Measurements from ENCODE around the gene TMEM8B. TPM values are rescaled to one million over a fixed set of nuclear protein-coding genes. Genes with fewer than 3 reads are reported as not detected.

The TMEM8B gene
- total and polyA plus RNA-seq, 2 of the 8 experiments (the other 6 are each of a cell fraction or from before 2014, with no cell fraction given) = 7.5 to 10.4 TPM

GRCh38 chr9:35882263-35882848 lies 53.3 kb downstream of the TMEM8B start:
- H3K27me3 ChIP-seq (replicated peaks in 1 of 4; ENCODE audit: control insufficient read depth in 3 of 4, extremely low read depth in 1 of 4, insufficient read depth in 3 of 4, low read length in 3 of 4) = no peaks in the 10 kb centered on the region
- no peak overlapping the region for H3K4ac ChIP-seq (replicated peaks; ENCODE audit: insufficient read length, low read depth, low read length)
- no peak overlapping the region for H4K5ac ChIP-seq (ENCODE audit: insufficient read length, low read depth, low read length)
- H3K36me3 ChIP-seq (ENCODE audit: control insufficient read depth in 2 of 4, insufficient read depth in 4 of 4, low read length in 3 of 4) = no peaks in the 10 kb centered on the region
- H3K23ac ChIP-seq (ENCODE audit: insufficient read length) = no peak overlapping the region
- H2BK20ac ChIP-seq (ENCODE audit: low read length) = no peak overlapping the region
- H3K4me3 ChIP-seq (ENCODE audit: extremely low read depth in 1 of 4, insufficient read depth in 2 of 4, low read depth in 3 of 4, low read length in 4 of 4) = no peak overlapping the region
- no peak overlapping the region for H3K4me2 ChIP-seq (ENCODE audit: insufficient read depth in 1 of 2, low read depth in 2 of 2, low read length in 2 of 2)
- FAIRE-seq = peak; percentile 90
- no peaks in the 10 kb centered on the region; a peak in 2 of 7 replicates for H3K4me1 ChIP-seq (replicated peaks in 1 of 4; ENCODE audit: control insufficient read depth in 3 of 4, insufficient read depth in 4 of 4, low read length in 3 of 4)
- H3K14ac ChIP-seq (ENCODE audit: insufficient read length) = no peak overlapping the region
- no peak overlapping the region for H2BK120ac ChIP-seq (replicated peaks; ENCODE audit: low read depth, low read length)
- 14% methylated on average over 4 of the region's 4 CpGs; no CpG with 5 or more reads in 1 of the 2 experiments for WGBS, 2 experiments (ENCODE audit: extremely low coverage in 1 of 2, insufficient coverage in 1 of 2, insufficient read length in 1 of 2, insufficient replicate concordance in 2 of 2, low coverage in 1 of 2, low lambda C conversion rate in 2 of 2, missing lambda C conversion rate in 1 of 2)
- H3K9me3 ChIP-seq (ENCODE audit: insufficient read depth in 2 of 2, low read depth in 1 of 2, low read length in 1 of 2) = no peaks in the 10 kb centered on the region
- no peak overlapping the region for H4K8ac ChIP-seq (ENCODE audit: extremely low read depth, insufficient read depth, low read length)
- no peak overlapping the region for H3K56ac ChIP-seq (replicated peaks; ENCODE audit: insufficient read length, low read depth, low read length)
- H3K18ac ChIP-seq (ENCODE audit: extremely low read depth, low read length) = no peak overlapping the region
- no peak overlapping the region for H2BK5ac ChIP-seq (ENCODE audit: low read depth, low read length)
- H2AFZ ChIP-seq (ENCODE audit: low read length) = no peak overlapping the region
- no peaks in the 10 kb centered on the region for H3K79me2 ChIP-seq (ENCODE audit: control insufficient read depth in 1 of 2, insufficient read depth in 2 of 2, low read length in 2 of 2)
- H2AK5ac ChIP-seq (ENCODE audit: low read depth, low read length) = no peak overlapping the region
- no peak overlapping the region for H3K9ac ChIP-seq (replicated peaks in 1 of 4; ENCODE audit: extremely low read depth in 1 of 4, low read depth in 3 of 4, low read length in 3 of 4)
- H4K91ac ChIP-seq (replicated peaks; ENCODE audit: insufficient read length, low read length) = no peak overlapping the region
- H3K79me1 ChIP-seq (ENCODE audit: low read depth, low read length) = no peaks in the 10 kb centered on the region
- no peaks in the 10 kb centered on the region for H4K20me1 ChIP-seq (replicated peaks in 1 of 2; ENCODE audit: control insufficient read depth in 1 of 2, insufficient read depth in 2 of 2, low read length in 2 of 2)
- no peak overlapping the region for H3K27ac ChIP-seq (ENCODE audit: low read depth, low read length)
- no peaks in the 10 kb centered on the region for H3K23me2 ChIP-seq (ENCODE audit: low read depth, low read length)
- ChIA-PET POLR2A (ENCODE audit: partially characterized antibody) (interaction anchor here (0.9 to 1.4 kb wide), 3 partner anchors 53 to 92 kb away, joined by 3 to 4 read pairs (median 3); partner anchors contain the start of gene TMEM8B), CTCF (ENCODE audit: partially characterized antibody) (interaction anchor here (0.8 to 6.5 kb wide), 28 partner anchors 10 to 222 kb away, joined by 3 to 78 read pairs (median 6); partner anchors contain the start of genes FAM221B, HINT2, NPR2 and OR13J1)
- DNase-seq (ENCODE audit: low read depth in 1 of 2, low spot score in 2 of 2) = peak; percentile 46 to 91
- no peak overlapping the region for H2BK12ac ChIP-seq (ENCODE audit: low read depth, low read length)
- TF ChIP-seq CTCF (IDR thresholded peaks at IDR 0.05; ENCODE audit: control extremely low read depth in 1 of 3, insufficient read depth in 1 of 3, low read depth in 1 of 3, low read length in 3 of 3) = peak; percentile 92 to 96 (median 95)
- TF ChIP-seq YY1 (IDR thresholded peaks at IDR 0.05; ENCODE audit: low read depth, low read length) = 0 out of 2 replicates have a peak, but pooled peaks have one; percentile 32
- TF ChIP-seq RAD21 (IDR thresholded peaks at IDR 0.05 in 1 of 2, conservative IDR thresholded peaks at IDR 0.05 in 1 of 2; ENCODE audit: low read depth in 2 of 2, low read length in 2 of 2) = peak; percentile 83 to 91
- no peak for TF ChIP-seq KDM1A (IDR thresholded peaks at IDR 0.05; ENCODE audit: borderline replicate concordance, low read length)
- TF ChIP-seq MAX (IDR thresholded peaks at IDR 0.05) = no peak
- no peak for TF ChIP-seq RNF2 (IDR thresholded peaks at IDR 0.05; ENCODE audit: borderline replicate concordance, low read depth, low read length, missing control alignments, poor library complexity, severe bottlenecking)
- H2BK15ac ChIP-seq (ENCODE audit: low read length) = no peak overlapping the region
